GM21737 (cell line): ENCODE results near the gene COP1.

Source experiments
- ATAC-seq: cut with Tn5 transposase; IDR thresholded peaks from one replicate; pipeline ENCODE4 v1.9.1; 2021; ENCODE audit warnings: mild to moderate bottlenecking, moderate library complexity; ENCODE audit not compliant: unreplicated experiment

COP1 gene

GRCh38 chr1:175904808-175905207, 302.3 kb downstream of the COP1 start:
- no peak for ATAC-seq

- ATAC-seq: no peak
These were observed 304.8 kb downstream of the COP1 start for GRCh38 chr1:175902281-175902680.

DNA sequence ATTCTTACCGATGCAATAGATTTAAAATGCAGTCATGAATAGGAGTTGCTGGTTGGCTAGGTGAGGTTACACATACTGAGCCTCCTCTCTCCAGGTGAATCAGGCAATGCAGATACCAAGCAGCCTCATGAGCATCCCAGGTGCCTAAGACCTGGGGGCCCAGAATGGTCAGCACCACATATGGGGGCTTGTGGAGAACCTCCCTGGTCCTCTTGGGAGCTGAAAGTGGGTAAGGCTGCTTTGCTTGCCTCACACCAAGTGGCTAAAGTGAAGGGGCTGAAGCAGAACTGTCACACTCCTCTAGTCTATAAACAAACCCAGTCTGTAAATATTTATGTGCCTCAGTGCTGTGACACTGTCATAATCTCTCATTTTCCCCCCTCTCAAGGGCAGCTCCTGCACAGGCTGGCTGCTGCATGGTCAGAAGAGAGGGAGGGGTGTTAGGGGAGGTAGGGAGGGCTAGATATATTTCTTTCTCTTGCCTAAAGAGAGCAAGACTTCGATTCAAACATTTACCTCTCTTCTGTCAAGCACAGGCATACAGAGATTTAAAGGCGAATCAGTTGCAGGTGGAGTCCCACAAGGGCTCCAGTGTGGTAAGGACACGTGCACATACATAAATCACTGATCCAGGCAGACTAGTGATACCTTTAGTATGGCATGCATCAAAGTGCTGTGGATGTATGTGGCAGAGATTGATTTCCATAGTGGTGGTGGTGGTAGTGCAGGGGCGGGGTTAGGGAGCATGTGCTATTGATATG, 305.8 kb downstream of the COP1 start:
- ATAC-seq: no peak

DNA sequence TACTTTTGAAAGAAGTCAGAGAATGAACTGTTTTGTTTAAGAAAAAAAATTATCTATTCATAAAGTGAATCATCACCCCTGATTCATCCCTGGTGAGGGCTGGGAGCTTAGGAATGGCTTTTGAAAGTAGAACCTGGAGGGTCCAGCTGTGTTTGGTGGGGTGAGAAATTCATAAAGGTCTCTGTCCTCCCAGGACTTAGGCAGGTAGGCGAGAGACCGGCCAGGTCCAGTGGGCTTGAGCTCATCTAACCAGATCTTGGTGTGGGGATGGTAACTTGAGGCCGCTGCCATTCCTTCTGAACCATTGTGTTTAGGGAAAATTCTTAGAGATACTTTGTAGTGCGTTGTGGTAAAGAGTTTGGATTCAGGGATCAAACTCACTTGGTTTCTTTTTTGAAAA, 306.9 kb downstream of the COP1 start:
- ATAC-seq: no peak

GRCh38 chr1:175895966-175896365, 311.1 kb downstream of the COP1 start:
- ATAC-seq: no peak
